Islet of Langerhans (tissue), 1 donor: ENCODE results near the gene KMT2D.

Source experiments
- FAIRE-seq: peaks from one replicate; lab custom pipeline; 2011; peaks lifted over from hg19 to GRCh38; lab: Jason Lieb, UNC

The KMT2D gene

DNA sequence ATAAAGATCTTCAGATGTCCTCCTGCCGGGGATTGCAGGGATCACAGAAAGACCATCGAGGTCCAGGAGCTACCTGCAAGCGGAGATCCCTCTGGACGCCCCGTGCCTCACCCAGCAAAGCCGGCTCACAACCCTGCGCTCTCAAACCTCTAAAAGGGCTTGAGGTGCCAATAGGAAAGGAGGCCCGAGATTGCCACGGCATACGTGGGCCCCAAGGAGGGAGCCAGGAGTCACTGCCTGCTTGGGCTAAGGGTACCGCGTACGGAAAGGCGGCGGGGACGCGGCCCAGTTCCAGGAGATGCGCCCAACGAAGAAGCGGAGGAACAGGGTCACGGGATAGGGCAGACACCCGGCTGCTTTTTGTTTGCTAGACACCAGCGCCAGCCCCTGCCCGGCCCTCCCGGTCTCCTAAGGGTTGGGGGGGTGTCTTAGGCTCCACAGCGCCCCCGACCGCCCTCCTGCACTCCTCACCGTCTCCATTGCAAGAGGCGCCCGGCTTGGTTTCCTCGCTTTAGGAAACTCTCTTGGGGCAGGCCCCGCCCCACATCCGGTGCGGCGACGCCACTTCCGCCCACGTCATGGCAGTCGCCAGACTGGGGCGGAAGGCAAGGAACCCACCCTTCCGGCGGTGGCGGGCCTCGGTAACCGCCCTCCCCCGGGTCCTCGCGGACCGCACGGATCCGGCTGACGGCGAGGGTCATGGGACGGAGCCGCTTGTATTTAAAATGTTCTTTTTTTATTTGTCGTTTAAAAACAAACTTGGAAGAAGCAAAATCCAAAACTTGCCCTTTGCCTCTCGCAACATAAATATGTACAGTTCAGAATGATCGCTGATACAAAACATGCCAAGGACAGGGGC, 42.1 kb downstream of the KMT2D start, which contains the start of gene PRKAG1:
PRKAG1 (minus strand) TSS at position 516 of the 859 bp plus-strand sequence; CDS start at position 480, 36 bp downstream.
- FAIRE-seq, result no peak

DNA sequence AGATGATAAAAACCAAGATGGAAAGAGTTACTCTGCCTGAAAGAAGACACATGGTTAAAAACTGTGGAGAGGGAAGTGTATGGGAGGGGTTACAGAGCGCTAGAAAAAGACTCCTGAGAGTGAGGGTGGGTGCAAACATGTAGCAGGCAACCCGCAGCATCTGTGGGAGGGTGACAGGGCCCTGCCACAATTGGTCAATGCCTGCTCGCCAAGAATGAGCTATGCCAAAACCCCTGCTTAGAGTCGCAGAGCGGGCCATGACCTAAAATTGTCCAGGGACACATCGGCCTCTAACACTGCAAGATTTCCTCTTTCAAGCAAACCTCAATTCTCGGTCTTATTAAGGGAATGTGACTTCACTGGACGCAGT, 42.7 kb downstream of the KMT2D start:
- FAIRE-seq, result no peak

DNA sequence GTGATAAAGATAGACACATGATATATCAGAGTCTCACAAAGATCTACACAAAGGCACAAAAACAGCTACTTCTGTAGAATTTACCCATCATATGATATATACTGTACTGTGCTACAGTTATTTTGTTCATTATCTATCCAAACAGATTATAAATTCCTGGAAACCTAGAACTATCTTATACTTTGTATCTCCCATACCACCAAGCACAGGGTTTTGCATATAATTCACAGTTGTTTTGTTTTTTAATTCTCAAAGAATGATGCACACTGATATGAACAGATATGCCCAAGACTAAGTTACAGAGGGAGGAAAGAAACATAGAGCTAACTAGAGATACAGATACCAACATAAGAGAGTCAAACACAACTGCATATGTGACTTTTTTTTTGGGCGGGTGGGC, 45.4 kb downstream of the KMT2D start:
- no peak for FAIRE-seq

DNA sequence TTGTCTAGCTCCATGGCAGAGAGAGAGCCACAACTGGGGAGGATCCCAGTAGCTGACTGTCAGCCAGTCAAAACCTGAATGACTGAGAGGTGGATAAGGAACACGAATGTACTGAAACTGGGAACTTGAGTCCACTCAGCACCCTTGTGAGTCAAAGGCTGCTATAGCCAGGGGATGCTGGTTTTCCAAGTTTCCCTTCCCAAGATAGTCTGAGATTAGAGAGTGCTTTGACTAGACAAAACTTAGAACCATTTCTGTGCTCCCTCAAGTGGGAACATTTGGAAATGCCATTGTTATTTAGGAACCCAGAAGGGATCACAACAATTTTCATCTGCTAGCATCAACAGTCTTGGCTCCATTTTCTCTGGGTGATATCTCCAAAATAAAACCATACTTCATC, 46.0 kb downstream of the KMT2D start:
- no peak for FAIRE-seq

DNA sequence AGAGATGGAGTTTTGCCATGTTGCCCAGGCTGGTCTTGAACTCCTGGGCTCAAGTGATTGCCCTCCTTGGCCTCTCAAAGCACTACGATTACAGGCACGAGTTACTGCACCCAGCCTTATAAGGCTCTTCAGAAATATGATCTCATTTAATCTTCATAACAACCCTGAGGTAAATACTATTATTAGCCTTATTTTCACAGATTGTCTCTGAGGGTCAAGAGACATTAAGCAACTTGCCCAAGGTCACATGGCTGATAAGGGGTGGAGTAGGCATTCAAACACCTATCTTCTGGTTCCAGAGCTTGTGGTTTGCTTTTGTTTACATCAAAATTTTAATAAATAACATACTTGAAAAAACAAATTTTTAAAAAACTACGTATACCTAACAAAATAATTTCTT, 47.2 kb downstream of the KMT2D start:
- no peak for FAIRE-seq

DNA sequence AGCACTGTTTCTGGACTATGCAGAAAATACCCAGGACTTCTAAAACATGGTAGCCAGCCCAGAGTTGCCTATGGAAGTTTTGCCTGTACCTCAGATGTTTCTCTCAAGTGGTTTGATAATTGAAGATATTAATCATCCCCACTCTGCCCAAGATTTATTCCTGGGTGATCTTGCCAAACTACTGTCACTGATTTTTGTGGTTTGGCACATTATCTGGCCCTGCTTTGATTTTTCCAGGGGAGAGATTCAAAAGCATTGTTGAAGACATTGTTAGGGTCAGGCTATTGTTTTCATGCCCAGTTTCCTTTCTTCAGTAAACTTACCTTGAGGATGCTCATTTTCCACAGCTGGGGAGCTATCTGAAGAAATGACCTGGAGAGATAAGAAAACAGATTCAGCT, 47.9 kb downstream of the KMT2D start:
- no peak for FAIRE-seq
